Testis (tissue), 2 donors: ENCODE results near the gene TMC6.

Experiments
- CTCF ChIP-seq, 3 experiments: fragments of 450-650 bp in 2 of 3; fragments of 200-600 bp in 1 of 3; sonication (generic) in 1 of 3; IDR thresholded peaks; one replicate each; pipeline ENCODE4 v1.5.1; 2016 to 2019; ENCODE audit warnings: antibody characterized with exemption in 3 of 3, mild to moderate bottlenecking in 2 of 3, moderate library complexity in 1 of 3
- POLR2A ChIP-seq: fragments of 450-650 bp; IDR thresholded peaks from one replicate; pipeline ENCODE4 v1.6.1; 2017; ENCODE audit warnings: antibody characterized with exemption, mild to moderate bottlenecking, moderate library complexity

DNA sequence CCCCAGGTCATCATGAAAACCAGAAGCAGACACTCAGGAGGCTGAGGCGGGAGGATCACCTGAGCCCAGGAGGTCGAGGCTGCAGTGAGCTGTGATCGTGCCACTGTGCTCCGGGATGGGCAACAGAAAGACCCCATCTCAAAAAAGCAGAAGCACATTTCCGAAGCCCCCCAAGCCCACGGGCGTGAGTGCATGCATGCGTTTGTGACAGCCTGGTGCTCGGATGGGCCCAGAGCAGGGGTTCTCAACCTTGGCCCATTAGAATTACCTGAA lies 19.1 kb downstream of the TMC6 start:
- TF ChIP-seq CTCF (IDR thresholded peaks at IDR 0.05) = no peak
- no peak for TF ChIP-seq POLR2A
